IMR-90 (cell line): Measurements from ENCODE around the gene PDZRN3. TPM values are rescaled to one million over a fixed set of nuclear protein-coding genes. Genes with fewer than 3 reads are reported as not detected.
A peak's percentile ranks its signal among the peaks of the same experiment; 100 is the strongest.

Experiments used
- ATAC-seq: fragments of 200-7000 bp; cut with Tn5 transposase; 2 replicates; pipeline ENCODE4 v1.9.1; 2020; ENCODE audit warnings: low read depth, mild to moderate bottlenecking, moderate library complexity
- BruUV-seq: library from RNA; stranded (reverse); fragments of 400-500 nt; replicated peaks from 2 replicates; lab custom pipeline; 2021; lab: Mats Ljungman, UMichigan
- CTCF ChIA-PET: fragments of 300-600 bp; formaldehyde crosslinking; extraction: SDS; loops from one replicate; lab custom pipeline; 2021; ENCODE audit warnings: antibody characterized with exemption; lab: Yijun Ruan, JAX
- POLR2A ChIA-PET: fragments of 300-600 bp; sonication (Branson Sonifier 250); formaldehyde crosslinking; loops from one replicate; lab custom pipeline; 2022; ENCODE audit warnings: antibody characterized with exemption; ENCODE audit not compliant: unreplicated experiment; lab: Charles Lee
- DNase-seq: peaks from one replicate; pipeline ENCODE4 v3.0.0; 2013
- H2AFZ ChIP-seq: replicated peaks from 2 replicates; pipeline ENCODE3; 2013; ENCODE audit warnings: low read length, mild to moderate bottlenecking; ENCODE audit not compliant: poor library complexity
- H2AK5ac ChIP-seq: 2 replicates; pipeline ENCODE4 v1.6.1; 2013; ENCODE audit warnings: low read depth, low read length, inconsistent platforms
- H2AK9ac ChIP-seq: replicated peaks from 2 replicates; pipeline ENCODE3; 2013; ENCODE audit warnings: mild to moderate bottlenecking, low read depth, low read length, moderate library complexity; ENCODE audit not compliant: poor library complexity
- H2BK120ac ChIP-seq: 2 replicates; pipeline ENCODE4 v1.6.1; 2013; ENCODE audit warnings: low read depth, low read length, inconsistent platforms
- H2BK15ac ChIP-seq: 3 replicates; pipeline ENCODE4 v1.6.1; 2013; ENCODE audit warnings: low read depth, low read length, inconsistent platforms
- H2BK20ac ChIP-seq: 2 replicates; pipeline ENCODE4 v1.6.1; 2013; ENCODE audit warnings: low read depth, mild to moderate bottlenecking, inconsistent platforms, low read length, moderate library complexity
- H2BK5ac ChIP-seq: 2 replicates; pipeline ENCODE4 v1.6.1; 2013; ENCODE audit warnings: mild to moderate bottlenecking, low read depth, low read length, inconsistent platforms; ENCODE audit not compliant: poor library complexity, severe bottlenecking
- H3K14ac ChIP-seq: replicated peaks from 2 replicates; pipeline ENCODE4 v1.6.1; 2013; ENCODE audit warnings: low read depth, low read length, inconsistent platforms
- H3K18ac ChIP-seq: 2 replicates; pipeline ENCODE4 v1.6.1; 2013; ENCODE audit warnings: low read depth, low read length, control low read depth
- H3K23ac ChIP-seq: 2 replicates; pipeline ENCODE4 v1.6.1; 2013; ENCODE audit warnings: low read depth, low read length, inconsistent platforms
- H3K27ac ChIP-seq: 2 replicates; pipeline ENCODE4 v1.5.1; 2013; ENCODE audit warnings: mild to moderate bottlenecking, control low read depth, low read length; ENCODE audit not compliant: insufficient read depth
- H3K27me3 ChIP-seq: 2 replicates; pipeline ENCODE4 v1.6.1; 2013; ENCODE audit warnings: low read length; ENCODE audit not compliant: control insufficient read depth, insufficient read depth
- H3K36me3 ChIP-seq: 2 replicates; pipeline ENCODE4 v1.6.1; 2013; ENCODE audit warnings: low read length, mixed read lengths; ENCODE audit not compliant: control insufficient read depth, insufficient read depth
- H3K4ac ChIP-seq: 2 replicates; pipeline ENCODE4 v1.6.1; 2013; ENCODE audit warnings: low read depth, low read length, inconsistent platforms
- H3K4me1 ChIP-seq: 2 replicates; pipeline ENCODE4 v1.6.1; 2013; ENCODE audit warnings: low read length, mixed read lengths; ENCODE audit not compliant: control insufficient read depth, insufficient read depth
- H3K4me2 ChIP-seq: 2 replicates; pipeline ENCODE4 v1.6.1; 2013; ENCODE audit warnings: low read depth, mild to moderate bottlenecking, control low read depth, low read length, moderate library complexity
- H3K4me3 ChIP-seq: 2 replicates; pipeline ENCODE4 v1.5.1; 2013; ENCODE audit warnings: low read depth, mild to moderate bottlenecking, control low read depth, low read length, moderate library complexity; ENCODE audit not compliant: insufficient read depth
- H3K56ac ChIP-seq: 2 replicates; pipeline ENCODE4 v1.6.1; 2013; ENCODE audit warnings: low read length, inconsistent platforms; ENCODE audit not compliant: insufficient read depth; ENCODE audit errors: extremely low read depth
- H3K79me1 ChIP-seq, 2 experiments: 2 replicates each; pipeline ENCODE4 v1.6.1; 2013; ENCODE audit warnings: low read length in 2 of 2, inconsistent platforms in 1 of 2, low read depth in 1 of 2
- H3K9ac ChIP-seq: 2 replicates; pipeline ENCODE4 v1.6.1; 2013; ENCODE audit warnings: low read depth, low read length, control low read depth
- H3K9me1 ChIP-seq: 2 replicates; pipeline ENCODE4 v1.6.1; 2013; ENCODE audit warnings: low read length, inconsistent platforms; ENCODE audit not compliant: insufficient read depth
- H3K9me3 ChIP-seq: 2 replicates; pipeline ENCODE4 v1.6.1; 2013; ENCODE audit warnings: low read length; ENCODE audit not compliant: control insufficient read depth, insufficient read depth
- H4K20me1 ChIP-seq: 2 replicates; pipeline ENCODE4 v1.6.1; 2013; ENCODE audit warnings: low read length, inconsistent platforms; ENCODE audit not compliant: insufficient read depth
- H4K5ac ChIP-seq: 2 replicates; pipeline ENCODE4 v1.6.1; 2013; ENCODE audit warnings: mild to moderate bottlenecking, low read depth, low read length, control low read depth
- H4K8ac ChIP-seq, 2 experiments: 2 replicates each; pipeline ENCODE4 v1.6.1; 2013; ENCODE audit warnings: low read depth in 2 of 2, low read length in 2 of 2, control low read depth in 1 of 2, inconsistent platforms in 1 of 2
- H4K91ac ChIP-seq: 2 replicates; pipeline ENCODE4 v1.6.1; 2013; ENCODE audit warnings: low read depth, low read length, inconsistent platforms; ENCODE audit not compliant: insufficient read depth
- CEBPB ChIP-seq: IDR thresholded peaks from 2 replicates; pipeline ENCODE4 v1.6.1; 2012; ENCODE audit warnings: low read depth, low read length, improper control_type of control experiment
- MAZ ChIP-seq: IDR thresholded peaks from 2 replicates; pipeline ENCODE4 v1.6.1; 2012; ENCODE audit warnings: low read depth, mild to moderate bottlenecking, low read length, improper control_type of control experiment, moderate library complexity, borderline replicate concordance
- SMC3 ChIP-seq: fragments of 150-350 bp; IDR thresholded peaks from 2 replicates; pipeline ENCODE4 v1.6.1; 2016; ENCODE audit warnings: low read depth, mild to moderate bottlenecking, antibody characterized with exemption, low read length, moderate library complexity
- WGBS, 2 experiments: methylation state at CpG; one replicate each; pipeline versions ENCODE4 v1.1.5 to v1.1.7; 2013; ENCODE audit warnings: missing lambda C conversion rate in 2 of 2; ENCODE audit not compliant: insufficient read length in 1 of 2; ENCODE audit errors: extremely low coverage in 2 of 2; 5-methylcytosine and 5-hydroxymethylcytosine counted together
- dilution Hi-C: fragments of 300-500 bp; cut with HindIII; formaldehyde crosslinking; loops from one replicate; pipeline ENCODE4 v1.14.3; 2018; ENCODE audit warnings: low sequenced_read_pairs; ENCODE audit not compliant: unreplicated experiment
- in situ Hi-C: fragments of 300-500 bp; cut with MboI; formaldehyde crosslinking; loops from 3 replicates; pipeline ENCODE4 v1.14.3; 2019; ENCODE audit warnings: low sequenced_read_pairs, inconsistent platforms, mixed read lengths
- intact Hi-C: fragments of 100-400 bp; cut with micrococcal nuclease; formaldehyde crosslinking; loops from 2 replicates; pipeline ENCODE4 v1.10.0; 2022
- polyA plus RNA-seq, 3 experiments: library from polyadenylated mRNA; depleted of rRNA; stranded (reverse); fragments of >200 nt; gene quantifications; 2 replicates each; pipeline ENCODE4 v1.2.3, GENCODE V29; 2012; ENCODE audit warnings: low replicate concordance in 1 of 3
- total RNA-seq: library from RNA; depleted of rRNA; stranded (reverse); fragments of >200 nt; gene quantifications from 2 replicates; pipeline ENCODE4 v1.2.3, GENCODE V29; 2012

PDZRN3 gene
- total and polyA plus RNA-seq, 2 of the 4 experiments (the other 2 are of a cell fraction) = 9.4 to 17.0 TPM

DNA sequence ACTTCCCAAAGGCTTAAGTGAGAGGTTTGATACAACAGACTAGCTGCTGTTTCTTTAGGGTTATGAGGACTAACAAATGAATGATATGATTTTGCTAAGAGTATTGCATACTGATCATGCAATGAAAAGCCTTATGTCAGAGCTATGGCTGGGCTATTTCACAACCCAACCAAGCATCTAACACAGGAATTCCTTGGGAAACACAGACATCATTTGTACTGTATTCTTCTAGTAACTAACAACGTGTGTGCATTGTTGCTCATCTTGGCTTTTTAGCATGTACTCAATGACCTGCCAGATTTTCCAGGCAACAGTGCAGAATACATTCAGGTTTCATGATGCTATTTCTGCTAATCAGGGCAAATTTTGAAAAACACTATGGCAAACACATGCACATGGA is 19.3 kb downstream of the PDZRN3 start:
- no peak overlapping the region for H3K4me2 ChIP-seq
- in situ Hi-C loops (loop anchor here (25.0 kb wide), 1 partner anchor 93 kb away; no protein-coding TSS in a partner anchor), intact Hi-C loops (no loop called here), dilution Hi-C loops (loop anchor here (25.0 kb wide), 1 partner anchor 93 kb away; no protein-coding TSS in a partner anchor)
- H3K9ac ChIP-seq = no peak overlapping the region
- no peak overlapping the region for H2AK5ac ChIP-seq
- peak; percentile 36 for ATAC-seq
- H3K79me1 ChIP-seq = peaks cover 10 to 21% of the 10 kb centered on the region in 2 experiments; a peak in 3 of 4 replicates
- H4K5ac ChIP-seq = no peak overlapping the region
- H2AFZ ChIP-seq = no peak overlapping the region
- CTCF ChIA-PET = interaction anchor here (0.6 to 1.9 kb wide), 3 partner anchors 9 to 586 kb away, joined by 3 to 12 read pairs (median 4); no protein-coding TSS in a partner anchor
- no TSS peak for BruUV-seq
- TF ChIP-seq SMC3 = no peak
- TF ChIP-seq MAZ = no peak
- TF ChIP-seq CEBPB = peak; percentile 98
- H2BK20ac ChIP-seq = no peak overlapping the region
- H2AK9ac ChIP-seq = no peak overlapping the region
- no peak overlapping the region for H3K4me3 ChIP-seq
- H3K18ac ChIP-seq = no peak overlapping the region
- H4K91ac ChIP-seq = no peak overlapping the region
- H3K9me3 ChIP-seq = no peaks in the 10 kb centered on the region
- H3K27ac ChIP-seq = no peak overlapping the region
- H2BK120ac ChIP-seq = no peak overlapping the region
- no peak overlapping the region for H2BK5ac ChIP-seq
- no peaks in the 10 kb centered on the region for H3K27me3 ChIP-seq
- H3K23ac ChIP-seq = no peak overlapping the region
- no peak overlapping the region for H3K14ac ChIP-seq
- no CpG with 5 or more reads among the region's 1 CpG for WGBS, 2 experiments
- POLR2A ChIA-PET = no interaction called here
- peaks cover 8% of the 10 kb centered on the region; the same call in 1 of the 2 replicates for H4K20me1 ChIP-seq
- H3K4me1 ChIP-seq = peaks cover 16% of the 10 kb centered on the region
- H4K8ac ChIP-seq = no peak overlapping the region
- H3K56ac ChIP-seq = no peak overlapping the region
- H2BK15ac ChIP-seq = no peak overlapping the region
- H3K36me3 ChIP-seq = peaks cover 17% of the 10 kb centered on the region; the same call in 1 of the 2 replicates
- H3K9me1 ChIP-seq = peaks cover 13% of the 10 kb centered on the region
- H3K4ac ChIP-seq = no peak overlapping the region
- DNase-seq = peak; percentile 91
